Stimulated activated CD8-positive, alpha-beta memory T cell treated with anti-CD3 and anti-CD28 coated beads, Interleukin-15, amount 100 ng/mL, for 24 hours (primary cell): Measurements from ENCODE around the gene KLHL2.
"Not testable (repeated sequence)": the region's sequence is repeated elsewhere in the genome, so short reads cannot be mapped to it uniquely, and the experiment has no call there.

Experiments
- DNase-seq: peaks from one replicate; pipeline ENCODE4 v3.0.0-alpha.2; 2020; ENCODE audit warnings: low read depth

The KLHL2 gene

GRCh38 chr4:165328708-165329107 lies 121.3 kb downstream of the KLHL2 start:
- no peak for DNase-seq

GRCh38 chr4:165330071-165330470 lies 122.7 kb downstream of the KLHL2 start:
- DNase-seq = no peak

GRCh38 chr4:165330666-165331065 lies 123.3 kb downstream of the KLHL2 start:
- no peak for DNase-seq

GRCh38 chr4:165331359-165331758 lies 124.0 kb downstream of the KLHL2 start:
- no peak for DNase-seq

- DNase-seq = no peak
Observed at GRCh38 chr4:165331823-165332222, 124.5 kb downstream of the KLHL2 start.

- DNase-seq = no peak
Observed at GRCh38 chr4:165332502-165332901, 125.1 kb downstream of the KLHL2 start.

- DNase-seq = no peak
Observed at GRCh38 chr4:165335163-165335703, 127.9 kb downstream of the KLHL2 start.

GRCh38 chr4:165336743-165337142 lies 129.4 kb downstream of the KLHL2 start:
- DNase-seq = no peak

GRCh38 chr4:165342340-165342739 lies 135.0 kb downstream of the KLHL2 start:
- not testable (repeated sequence) for DNase-seq

- DNase-seq = no peak
Observed at GRCh38 chr4:165343353-165344191, 136.2 kb downstream of the KLHL2 start.

- DNase-seq = no peak
Observed at GRCh38 chr4:165345666-165346417, 138.5 kb downstream of the KLHL2 start.

- DNase-seq = no peak
Observed at GRCh38 chr4:165347647-165348569, 140.5 kb downstream of the KLHL2 start.

GRCh38 chr4:165351359-165352130 lies 144.2 kb downstream of the KLHL2 start:
- no peak for DNase-seq

GRCh38 chr4:165355900-165356300 lies 148.5 kb downstream of the KLHL2 start:
- DNase-seq = no peak

- DNase-seq = no peak
Observed at GRCh38 chr4:165359506-165359905, 152.1 kb downstream of the KLHL2 start.

GRCh38 chr4:165360041-165360695 lies 152.8 kb downstream of the KLHL2 start:
- DNase-seq = no peak

- DNase-seq = no peak
Observed at GRCh38 chr4:165360985-165361670, 153.8 kb downstream of the KLHL2 start.

- no peak for DNase-seq
Observed at GRCh38 chr4:165361810-165362209, 154.4 kb downstream of the KLHL2 start.

GRCh38 chr4:165364452-165365080 lies 157.2 kb downstream of the KLHL2 start:
- no peak for DNase-seq
